H1 (cell line): ENCODE data around the gene PDZD2. TPM values are rescaled to one million over a fixed set of nuclear protein-coding genes. Genes with fewer than 3 reads are reported as not detected.

Experiments
- CTCF ChIA-PET: fragments of 300-600 bp; sonication (Branson Sonifier 250); formaldehyde crosslinking; loops from one replicate; lab custom pipeline; 2021; ENCODE audit not compliant: partially characterized antibody; lab: Charles Lee
- POLR2A ChIA-PET: fragments of 300-600 bp; sonication (Branson Sonifier 250); formaldehyde crosslinking; loops from one replicate; lab custom pipeline; 2021; ENCODE audit warnings: inconsistent platforms; ENCODE audit not compliant: partially characterized antibody; lab: Charles Lee
- DNase-seq, 2 experiments: peaks; one replicate each; pipeline versions ENCODE4 v3.0.0 to v3.0.0-alpha.2; 2010 to 2022; ENCODE audit warnings: low spot score in 2 of 2, low read depth in 1 of 2, mixed read lengths in 1 of 2
- FAIRE-seq: peaks from 2 replicates; lab custom pipeline; 2011; peaks lifted over from hg19 to GRCh38; lab: Jason Lieb, UNC
- H2AFZ ChIP-seq: 2 replicates; pipeline ENCODE4 v1.8.1; 2012; ENCODE audit warnings: low read length, inconsistent platforms
- H2AK5ac ChIP-seq: 2 replicates; pipeline ENCODE4 v1.6.1; 2013; ENCODE audit warnings: low read depth, low read length
- H2BK120ac ChIP-seq: replicated peaks from 2 replicates; pipeline ENCODE3; 2013; ENCODE audit warnings: low read depth, low read length, inconsistent platforms
- H2BK12ac ChIP-seq: 2 replicates; pipeline ENCODE4 v1.6.1; 2013; ENCODE audit warnings: low read depth, low read length
- H2BK15ac ChIP-seq: 2 replicates; pipeline ENCODE4 v1.6.1; 2013; ENCODE audit warnings: low read length
- H2BK20ac ChIP-seq: 2 replicates; pipeline ENCODE4 v1.6.1; 2013; ENCODE audit warnings: low read length
- H2BK5ac ChIP-seq: 2 replicates; pipeline ENCODE4 v1.6.1; 2013; ENCODE audit warnings: low read depth, low read length
- H3K14ac ChIP-seq: 2 replicates; pipeline ENCODE4 v1.6.1; 2013; ENCODE audit warnings: inconsistent platforms; ENCODE audit not compliant: insufficient read length
- H3K18ac ChIP-seq: 2 replicates; pipeline ENCODE4 v1.6.1; 2013; ENCODE audit warnings: low read length; ENCODE audit errors: extremely low read depth
- H3K23ac ChIP-seq: 2 replicates; pipeline ENCODE4 v1.6.1; 2013; ENCODE audit warnings: inconsistent platforms; ENCODE audit not compliant: insufficient read length
- H3K23me2 ChIP-seq: 2 replicates; pipeline ENCODE4 v1.6.1; 2013; ENCODE audit warnings: low read depth, low read length
- H3K27ac ChIP-seq: 2 replicates; pipeline ENCODE4 v1.6.1; 2011; ENCODE audit warnings: low read depth, low read length, inconsistent platforms
- H3K27me3 ChIP-seq, 4 experiments: replicated peaks in 1 of 4; 1 replicate in 1 of 4; 2 replicates in 3 of 4; pipeline versions ENCODE4 v1.6.1 to v1.8.1; 2011 to 2013; ENCODE audit warnings: low read length in 3 of 4, mild to moderate bottlenecking in 3 of 4, inconsistent platforms in 2 of 4, mixed read lengths in 2 of 4, moderate library complexity in 1 of 4; ENCODE audit not compliant: control insufficient read depth in 3 of 4, insufficient read depth in 3 of 4; ENCODE audit errors: extremely low read depth in 1 of 4
- H3K36me3 ChIP-seq, 4 experiments: 2 replicates each; pipeline versions ENCODE4 v1.6.1 to v1.8.1; 2011 to 2013; ENCODE audit warnings: mild to moderate bottlenecking in 4 of 4, low read length in 3 of 4, moderate library complexity in 2 of 4, control low read depth in 1 of 4, inconsistent platforms in 1 of 4; ENCODE audit not compliant: insufficient read depth in 4 of 4, control insufficient read depth in 2 of 4
- H3K4ac ChIP-seq: replicated peaks from 2 replicates; pipeline ENCODE3; 2013; ENCODE audit warnings: low read length, low read depth, mixed read lengths, inconsistent platforms; ENCODE audit not compliant: insufficient read length
- H3K4me1 ChIP-seq, 4 experiments: replicated peaks in 1 of 4; 1 replicate in 1 of 4; 2 replicates in 3 of 4; pipeline versions ENCODE4 v1.6.1 to v1.8.1; 2011 to 2013; ENCODE audit warnings: low read length in 3 of 4, inconsistent platforms in 2 of 4, mixed read lengths in 1 of 4; ENCODE audit not compliant: insufficient read depth in 4 of 4, control insufficient read depth in 3 of 4
- H3K4me2 ChIP-seq, 2 experiments: 2 replicates each; pipeline versions ENCODE4 v1.6.1 to v1.8.1; 2011 to 2013; ENCODE audit warnings: low read depth in 2 of 2, low read length in 2 of 2, control low read depth in 1 of 2, inconsistent platforms in 1 of 2, mild to moderate bottlenecking in 1 of 2; ENCODE audit not compliant: insufficient read depth in 1 of 2
- H3K4me3 ChIP-seq, 4 experiments: fragments of 200-600, 300-600 bp in 1 of 4; sonication (generic), shearing (Covaris generic), sonication (Bioruptor Twin) in 1 of 4; 2 replicates each; pipeline versions ENCODE4 v1.5.1 to v1.8.1; 2011 to 2016; ENCODE audit warnings: low read length in 4 of 4, low read depth in 3 of 4, control low read depth in 2 of 4, inconsistent platforms in 2 of 4, mild to moderate bottlenecking in 2 of 4, mixed read lengths in 1 of 4, moderate library complexity in 1 of 4; ENCODE audit not compliant: insufficient read depth in 2 of 4; ENCODE audit errors: extremely low read depth in 1 of 4
- H3K56ac ChIP-seq: replicated peaks from 2 replicates; pipeline ENCODE3; 2013; ENCODE audit warnings: low read depth, mild to moderate bottlenecking, mixed read lengths, low read length, inconsistent platforms; ENCODE audit not compliant: insufficient read length
- H3K79me1 ChIP-seq: 2 replicates; pipeline ENCODE4 v1.6.1; 2013; ENCODE audit warnings: low read depth, low read length, control low read depth
- H3K79me2 ChIP-seq, 2 experiments: 2 replicates each; pipeline versions ENCODE4 v1.6.1 to v1.8.1; 2012 to 2013; ENCODE audit warnings: low read length in 2 of 2, mild to moderate bottlenecking in 2 of 2, inconsistent platforms in 1 of 2; ENCODE audit not compliant: insufficient read depth in 2 of 2, control insufficient read depth in 1 of 2
- H3K9ac ChIP-seq, 4 experiments: replicated peaks in 1 of 4; 1 replicate in 1 of 4; 2 replicates in 3 of 4; pipeline versions ENCODE4 v1.6.1 to v1.8.1; 2011 to 2013; ENCODE audit warnings: low read depth in 3 of 4, low read length in 3 of 4, control low read depth in 2 of 4, mild to moderate bottlenecking in 2 of 4, moderate library complexity in 2 of 4, inconsistent platforms in 1 of 4; ENCODE audit errors: extremely low read depth in 1 of 4
- H3K9me3 ChIP-seq, 2 experiments: 2 replicates each; pipeline versions ENCODE4 v1.6.1 to v1.8.1; 2012 to 2013; ENCODE audit warnings: mild to moderate bottlenecking in 2 of 2, moderate library complexity in 2 of 2, control low read depth in 1 of 2, inconsistent platforms in 1 of 2, low read depth in 1 of 2, low read length in 1 of 2, mixed read lengths in 1 of 2; ENCODE audit not compliant: insufficient read depth in 2 of 2
- H4K20me1 ChIP-seq, 2 experiments: replicated peaks in 1 of 2; 2 replicates each; pipeline versions ENCODE3 to v1.8.1; 2011 to 2013; ENCODE audit warnings: inconsistent platforms in 2 of 2, low read length in 2 of 2, mild to moderate bottlenecking in 1 of 2; ENCODE audit not compliant: insufficient read depth in 2 of 2, control insufficient read depth in 1 of 2
- H4K5ac ChIP-seq: 2 replicates; pipeline ENCODE4 v1.6.1; 2013; ENCODE audit warnings: low read length, low read depth, mixed read lengths, inconsistent platforms; ENCODE audit not compliant: insufficient read length
- H4K8ac ChIP-seq: 2 replicates; pipeline ENCODE4 v1.8.0; 2013; ENCODE audit warnings: mild to moderate bottlenecking, moderate library complexity, low read length, inconsistent platforms; ENCODE audit not compliant: insufficient read depth; ENCODE audit errors: extremely low read depth
- H4K91ac ChIP-seq: replicated peaks from 2 replicates; pipeline ENCODE3; 2013; ENCODE audit warnings: low read length, mixed read lengths, inconsistent platforms; ENCODE audit not compliant: insufficient read length
- CTBP2 ChIP-seq: IDR thresholded peaks from 2 replicates; pipeline ENCODE4 v1.7.0; 2011; ENCODE audit warnings: borderline replicate concordance, mild to moderate bottlenecking, moderate library complexity, mixed read lengths, low read length; ENCODE audit not compliant: insufficient read depth, insufficient read length
- TAF1 ChIP-seq: IDR thresholded peaks from 2 replicates; pipeline ENCODE4 v1.6.1; 2011; ENCODE audit warnings: mild to moderate bottlenecking, low read depth, low read length
- WGBS, 2 experiments: shearing (Covaris generic) in 1 of 2; methylation state at CpG; one replicate each; pipeline versions ENCODE4 v1.1.6 to v1.1.7; 2013 to 2015; ENCODE audit warnings: low lambda C conversion rate in 2 of 2, mixed read lengths in 2 of 2, inconsistent platforms in 1 of 2, low coverage in 1 of 2, missing lambda C conversion rate in 1 of 2; ENCODE audit not compliant: insufficient replicate concordance in 2 of 2, insufficient coverage in 1 of 2, insufficient read length in 1 of 2; ENCODE audit errors: extremely low coverage in 1 of 2, missing lambda C conversion rate in 1 of 2; 5-methylcytosine and 5-hydroxymethylcytosine counted together
- polyA plus RNA-seq, 7 experiments: library from polyadenylated mRNA; depleted of rRNA in 3 of 7; stranded (reverse) in 5 of 7; unstranded in 2 of 7; fragments of >200 nt in 5 of 7; fragments of 200-250 nt in 2 of 7; gene quantifications; 1 replicate in 5 of 7; 2 replicates in 1 of 7; 4 replicates in 1 of 7; pipeline versions ENCODE4 v1.2.1 to v1.2.3, GENCODE V29; 2011 to 2013; ENCODE audit warnings: missing spikeins in 2 of 7, mixed read lengths in 2 of 7
- total RNA-seq: library from RNA; stranded (reverse); fragmentation: NEBNext Ultra II Directional; extraction: Animal tissue kit (Norgen Biotek cat#: 25700); gene quantifications from 2 replicates; pipeline ENCODE4 v1.2.1, GENCODE V29; 2021

The PDZD2 gene
- total and polyA plus RNA-seq, 2 of the 8 experiments (the other 6 are each of a cell fraction or from before 2014, with no cell fraction given): 1.2 to 6.8 TPM

DNA sequence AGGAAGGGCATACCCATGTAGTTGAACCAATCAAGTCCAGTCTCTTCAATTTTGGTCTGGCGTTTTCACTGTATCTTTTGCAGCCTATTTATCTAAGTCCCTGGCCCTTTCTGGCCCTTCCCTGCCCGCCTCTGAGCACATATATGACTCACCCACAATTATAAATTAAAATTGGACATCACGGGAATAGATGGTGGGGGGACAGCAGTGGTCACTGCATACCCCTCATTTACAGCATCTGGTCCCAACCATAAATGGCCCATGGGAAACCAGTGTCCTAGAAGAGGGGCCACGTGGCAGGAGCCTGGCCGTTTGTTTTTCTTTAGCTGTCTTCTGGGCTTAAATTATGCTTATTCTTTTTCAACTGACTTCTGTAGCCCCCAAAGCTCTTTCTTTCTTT lies 69.2 kb downstream of the PDZD2 start:
- H2BK12ac ChIP-seq: no peak overlapping the region
- no peaks in the 10 kb centered on the region for H3K36me3 ChIP-seq
- no peak overlapping the region for H2AFZ ChIP-seq
- H2BK15ac ChIP-seq: no peak overlapping the region
- no peaks in the 10 kb centered on the region for H4K20me1 ChIP-seq
- H4K8ac ChIP-seq: no peak overlapping the region
- H3K4ac ChIP-seq: no peak overlapping the region
- FAIRE-seq: no peak
- H3K56ac ChIP-seq: no peak overlapping the region
- no peak overlapping the region for H3K9ac ChIP-seq
- no peak overlapping the region for H2BK120ac ChIP-seq
- H2BK5ac ChIP-seq: no peak overlapping the region
- H3K18ac ChIP-seq: no peak overlapping the region
- no peak overlapping the region for H3K4me2 ChIP-seq
- no peaks in the 10 kb centered on the region for H3K79me2 ChIP-seq
- TF ChIP-seq TAF1 (no peak), CTBP2 (no peak)
- TF ChIP-seq, all 59 proteins: peak for 0
- ChIA-PET CTCF (interaction anchor here (1.1 to 1.5 kb wide), 3 partner anchors 9 to 119 kb away, joined by 3 read pairs; no protein-coding TSS in a partner anchor), POLR2A (no interaction called here)
- H3K4me1 ChIP-seq: no peaks in the 10 kb centered on the region
- no peak for DNase-seq
- H2BK20ac ChIP-seq: no peak overlapping the region
- H3K14ac ChIP-seq: no peak overlapping the region
- no peak overlapping the region for H3K4me3 ChIP-seq
- no peaks in the 10 kb centered on the region for H3K23me2 ChIP-seq
- H4K5ac ChIP-seq: no peak overlapping the region
- H3K27ac ChIP-seq: no peak overlapping the region
- no peaks in the 10 kb centered on the region for H3K27me3 ChIP-seq
- 88% methylated on average over 5 of the region's 5 CpGs; no CpG with 5 or more reads in 1 of the 2 experiments for WGBS, 2 experiments
- H4K91ac ChIP-seq: no peak overlapping the region
- H3K9me3 ChIP-seq: no peaks in the 10 kb centered on the region
- H3K79me1 ChIP-seq: no peaks in the 10 kb centered on the region
- no peak overlapping the region for H2AK5ac ChIP-seq
- H3K23ac ChIP-seq: no peak overlapping the region
